PC-9 (cell line): ENCODE measurements around the gene ERCC5. TPM values are rescaled to one million over a fixed set of nuclear protein-coding genes. Genes with fewer than 3 reads are reported as not detected.

Experiments
- BruUV-seq: library from RNA; stranded (reverse); fragments of 400-500 nt; replicated peaks from 2 replicates; lab custom pipeline; 2021; lab: Mats Ljungman, UMichigan
- CTCF ChIA-PET: fragments of 300-600 bp; sonication (Branson Sonifier 250); formaldehyde crosslinking; loops from one replicate; lab custom pipeline; 2022; ENCODE audit warnings: antibody characterized with exemption; lab: Charles Lee
- POLR2A ChIA-PET: fragments of 300-600 bp; sonication (Branson Sonifier 250); formaldehyde crosslinking; loops from one replicate; lab custom pipeline; 2022; ENCODE audit warnings: antibody characterized with exemption; ENCODE audit not compliant: unreplicated experiment; lab: Charles Lee
- DNase-seq, 2 experiments: peaks; one replicate each; pipeline versions ENCODE4 v3.0.0 to v3.0.0-alpha.2; 2015 to 2022; ENCODE audit warnings: mixed read lengths in 1 of 2
- H2AFZ ChIP-seq: fragments of 200-600 bp; sonication (generic); 2 replicates; pipeline ENCODE4 v1.8.1; 2017; ENCODE audit warnings: antibody characterized with exemption
- H3F3A ChIP-seq: fragments of 200-600 bp; sonication (generic); 2 replicates; pipeline ENCODE4 v1.8.1; 2017; ENCODE audit warnings: antibody characterized with exemption, mild to moderate bottlenecking, low read depth; ENCODE audit not compliant: insufficient read depth
- H3K27ac ChIP-seq: fragments of 200-600 bp; sonication (generic); 2 replicates; pipeline ENCODE4 v1.6.1; 2016; ENCODE audit warnings: mixed run types
- H3K27me3 ChIP-seq: fragments of 200-600 bp; sonication (generic); 2 replicates; pipeline ENCODE4 v1.6.1; 2016; ENCODE audit warnings: low read depth, mixed run types; ENCODE audit not compliant: insufficient read depth
- H3K36me3 ChIP-seq: fragments of 200-600 bp; sonication (generic); 2 replicates; pipeline ENCODE4 v1.6.1; 2016; ENCODE audit warnings: low read depth, mixed run types
- H3K4me1 ChIP-seq: fragments of 200-600 bp; sonication (generic); replicated peaks from 2 replicates; pipeline ENCODE4 v1.6.1; 2016; ENCODE audit warnings: mixed run types; ENCODE audit not compliant: insufficient read depth
- H3K4me2 ChIP-seq: fragments of 200-600 bp; sonication (generic); 2 replicates; pipeline ENCODE4 v1.6.1; 2017; ENCODE audit warnings: mixed run types
- H3K4me3 ChIP-seq: fragments of 200-600 bp; sonication (generic); 2 replicates; pipeline ENCODE4 v1.6.1; 2016; ENCODE audit warnings: mixed run types
- H3K79me2 ChIP-seq: fragments of 200-600 bp; sonication (generic); 2 replicates; pipeline ENCODE4 v1.6.1; 2017; ENCODE audit warnings: low read depth, mixed run types
- H3K9me2 ChIP-seq: fragments of 200-600 bp; sonication (generic); 2 replicates; pipeline ENCODE4 v1.8.1; 2017; ENCODE audit warnings: mild to moderate bottlenecking; ENCODE audit not compliant: insufficient read depth
- H3K9me3 ChIP-seq: fragments of 200-600 bp; sonication (generic); 2 replicates; pipeline ENCODE4 v1.8.1; 2016; ENCODE audit warnings: low read depth; ENCODE audit not compliant: insufficient read depth
- H4K20me1 ChIP-seq: fragments of 200-600 bp; sonication (generic); 2 replicates; pipeline ENCODE4 v1.8.1; 2017; ENCODE audit not compliant: insufficient read depth
- EZH2 ChIP-seq: fragments of 200-600 bp; sonication (generic); IDR thresholded peaks from 2 replicates; pipeline ENCODE4 v1.8.0; 2017; ENCODE audit warnings: antibody characterized with exemption, low read depth
- intact Hi-C: fragments of 100-400 bp; cut with micrococcal nuclease; formaldehyde crosslinking; loops from one replicate; pipeline ENCODE4 v1.10.0; 2022; ENCODE audit not compliant: unreplicated experiment
- total RNA-seq: library from RNA; stranded (reverse); gene quantifications from 2 replicates; pipeline ENCODE4 v1.2.3, GENCODE V29; 2021
- TF ChIP-seq, protein P1 (sequence below): fragments of 200-600 bp; sonication (generic); conservative IDR thresholded peaks from 2 replicates; pipeline ENCODE4 v1.6.1; 2017; ENCODE audit warnings: mixed run types, antibody characterized with exemption, mild to moderate bottlenecking, moderate library complexity

Gene ERCC5
- total RNA-seq, 1 experiment from 2014 or later, result 33.9 TPM

- H3K79me2 ChIP-seq, result no peaks in the 10 kb centered on the region
- no peaks in the 10 kb centered on the region for H4K20me1 ChIP-seq
- no peaks in the 10 kb centered on the region for H3K4me1 ChIP-seq
- H3F3A ChIP-seq, result no peaks in the 10 kb centered on the region
- H3K36me3 ChIP-seq, result no peaks in the 10 kb centered on the region
- intact Hi-C loops, result no loop called here
- TF ChIP-seq EZH2, result no peak
- TF ChIP-seq, protein P1, sequence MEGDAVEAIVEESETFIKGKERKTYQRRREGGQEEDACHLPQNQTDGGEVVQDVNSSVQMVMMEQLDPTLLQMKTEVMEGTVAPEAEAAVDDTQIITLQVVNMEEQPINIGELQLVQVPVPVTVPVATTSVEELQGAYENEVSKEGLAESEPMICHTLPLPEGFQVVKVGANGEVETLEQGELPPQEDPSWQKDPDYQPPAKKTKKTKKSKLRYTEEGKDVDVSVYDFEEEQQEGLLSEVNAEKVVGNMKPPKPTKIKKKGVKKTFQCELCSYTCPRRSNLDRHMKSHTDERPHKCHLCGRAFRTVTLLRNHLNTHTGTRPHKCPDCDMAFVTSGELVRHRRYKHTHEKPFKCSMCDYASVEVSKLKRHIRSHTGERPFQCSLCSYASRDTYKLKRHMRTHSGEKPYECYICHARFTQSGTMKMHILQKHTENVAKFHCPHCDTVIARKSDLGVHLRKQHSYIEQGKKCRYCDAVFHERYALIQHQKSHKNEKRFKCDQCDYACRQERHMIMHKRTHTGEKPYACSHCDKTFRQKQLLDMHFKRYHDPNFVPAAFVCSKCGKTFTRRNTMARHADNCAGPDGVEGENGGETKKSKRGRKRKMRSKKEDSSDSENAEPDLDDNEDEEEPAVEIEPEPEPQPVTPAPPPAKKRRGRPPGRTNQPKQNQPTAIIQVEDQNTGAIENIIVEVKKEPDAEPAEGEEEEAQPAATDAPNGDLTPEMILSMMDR, result no peak
- BruUV-seq, result no TSS peak
- H3K27ac ChIP-seq, result no peak overlapping the region
- ChIA-PET CTCF (no interaction called here), POLR2A (no interaction called here)
- no peak overlapping the region for H2AFZ ChIP-seq
- no peak for DNase-seq
- no peak overlapping the region for H3K4me2 ChIP-seq
- H3K9me3 ChIP-seq, result no peaks in the 10 kb centered on the region
- H3K4me3 ChIP-seq, result no peak overlapping the region
- no peaks in the 10 kb centered on the region for H3K9me2 ChIP-seq
- H3K27me3 ChIP-seq, result no peaks in the 10 kb centered on the region
Observed at GRCh38 chr13:102892503-102892902, 46.7 kb downstream of the ERCC5 start.

DNA sequence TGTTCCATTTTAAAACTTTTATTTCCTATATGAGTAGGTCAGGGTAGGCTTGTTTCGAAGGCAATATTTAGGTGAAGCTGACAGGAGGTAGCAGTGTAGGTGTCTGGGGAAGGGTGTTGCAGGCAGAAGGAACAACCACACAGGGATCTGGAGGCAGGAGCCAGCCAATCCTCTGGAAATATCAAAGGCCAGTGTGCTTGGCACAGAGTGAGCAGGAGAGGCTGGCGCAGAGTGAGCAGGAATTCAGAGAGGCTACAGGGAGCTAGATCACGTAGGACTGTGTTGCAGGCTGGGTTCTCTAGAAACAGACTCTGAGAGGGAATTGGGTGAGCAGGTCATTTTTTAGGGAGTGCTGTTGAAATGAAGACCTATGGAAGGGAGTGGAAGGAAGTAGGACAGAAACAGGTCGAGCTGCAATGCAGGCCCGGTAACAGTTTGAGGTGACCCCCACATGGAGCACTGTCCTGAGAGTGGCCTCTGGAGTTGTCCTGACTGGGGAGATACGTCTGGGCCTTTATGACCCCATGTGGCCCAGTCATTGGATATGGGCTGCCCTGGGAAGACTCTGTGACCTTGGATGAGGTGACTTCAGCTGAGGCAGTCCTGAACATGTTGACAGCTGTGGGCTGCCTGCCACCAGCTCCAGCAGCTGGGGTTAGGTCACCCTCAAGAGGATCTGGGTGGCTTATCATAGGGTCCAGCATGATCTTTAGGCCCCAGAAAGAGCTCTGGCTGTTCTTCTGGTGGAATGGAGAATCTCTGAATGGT lies 51.7 kb downstream of the ERCC5 start:
- DNase-seq, result no peak
- no TSS peak for BruUV-seq
- no peaks in the 10 kb centered on the region for H3K9me3 ChIP-seq
- no peaks in the 10 kb centered on the region for H4K20me1 ChIP-seq
- TF ChIP-seq, protein P1, result no peak
- no peak for TF ChIP-seq EZH2
- no peaks in the 10 kb centered on the region for H3K27me3 ChIP-seq
- H3F3A ChIP-seq, result no peaks in the 10 kb centered on the region
- CTCF ChIA-PET, result no interaction called here
- H3K36me3 ChIP-seq, result no peaks in the 10 kb centered on the region
- H3K79me2 ChIP-seq, result no peaks in the 10 kb centered on the region
- no peak overlapping the region for H3K27ac ChIP-seq
- intact Hi-C loops, result no loop called here
- no peaks in the 10 kb centered on the region for H3K4me1 ChIP-seq
- H2AFZ ChIP-seq, result no peak overlapping the region
- POLR2A ChIA-PET, result no interaction called here
- 0 out of 2 replicates have a peak, but pooled peaks cover 5% of the 10 kb centered on the region for H3K9me2 ChIP-seq
- no peak overlapping the region for H3K4me3 ChIP-seq
- H3K4me2 ChIP-seq, result no peak overlapping the region

GRCh38 chr13:102900193-102900608 lies 54.4 kb downstream of the ERCC5 start:
- Histone ChIP-seq H3K4me3 (no peak overlapping the region), H3K9me2 (0 out of 2 replicates have a peak, but pooled peaks cover 5% of the 10 kb centered on the region), H3K4me1 (peaks cover 9% of the 10 kb centered on the region), H4K20me1 (no peaks in the 10 kb centered on the region), H3K4me2 (no peak overlapping the region), H3K9me3 (no peaks in the 10 kb centered on the region), H3K36me3 (no peaks in the 10 kb centered on the region), H3K27ac (no peak overlapping the region), H3K27me3 (no peaks in the 10 kb centered on the region), H3K79me2 (no peaks in the 10 kb centered on the region), H3F3A (peaks cover 8% of the 10 kb centered on the region; the same call in 1 of the 2 replicates), H2AFZ (no peak overlapping the region)
- TF ChIP-seq EZH2, result no peak
- TF ChIP-seq, protein P1, result no peak
- ChIA-PET CTCF (no interaction called here), POLR2A (no interaction called here)
- intact Hi-C loops, result no loop called here
- no TSS peak for BruUV-seq
- no peak for DNase-seq
